K562 (cell line): ENCODE data around the gene CCDC194. TPM values are rescaled to one million over a fixed set of nuclear protein-coding genes. Genes with fewer than 3 reads are reported as not detected.

Experiments
- ARID1B ChIP-seq: fragments of 450-650 bp; IDR thresholded peaks from 2 replicates; pipeline ENCODE4 v1.6.1; 2016; ENCODE audit warnings: antibody characterized with exemption, mild to moderate bottlenecking, inconsistent platforms
- CEBPZ ChIP-seq: fragments of 150-350 bp; IDR thresholded peaks from 2 replicates; pipeline ENCODE4 v1.6.1; 2014; ENCODE audit warnings: low read depth, mild to moderate bottlenecking, low read length, borderline replicate concordance
- CGGBP1 ChIP-seq: fragments of 250-450 bp; sonication (Bioruptor Pico); IDR thresholded peaks from 2 replicates; pipeline ENCODE4 v1.9.0; 2021; ENCODE audit warnings: mild to moderate bottlenecking
- E2F1 ChIP-seq: sonication (generic); formaldehyde crosslinking; IDR thresholded peaks from 2 replicates; pipeline ENCODE4 v1.8.1; 2023; ENCODE audit warnings: mild to moderate bottlenecking, missing genetic modification reagents, moderate library complexity
- FOS ChIP-seq: IDR thresholded peaks from 3 replicates; pipeline ENCODE4 v1.6.1; 2011; ENCODE audit not compliant: insufficient read length; ENCODE audit errors: extremely low read depth
- GTF2B ChIP-seq: IDR thresholded peaks from 2 replicates; pipeline ENCODE4 v1.6.1; 2011; ENCODE audit not compliant: insufficient read length; ENCODE audit errors: extremely low read depth
- MAFG ChIP-seq: fragments of 450-650 bp; conservative IDR thresholded peaks from 2 replicates; pipeline ENCODE4 v1.6.1; 2016; ENCODE audit warnings: missing genetic modification characterization, missing compliant biosample characterization
- MAZ ChIP-seq, 2 experiments: fragments of 450-650 bp in 1 of 2; sonication (generic) in 1 of 2; formaldehyde crosslinking; IDR thresholded peaks in 1 of 2; conservative IDR thresholded peaks in 1 of 2; 2 replicates each; pipeline versions ENCODE4 v1.4.0 to v1.5.0; 2020; ENCODE audit warnings: mild to moderate bottlenecking in 1 of 2, missing genetic modification reagents in 1 of 2
- NR2C1 ChIP-seq, 2 experiments: fragments of 450-650 bp; IDR thresholded peaks; 2 replicates each; pipeline ENCODE4 v1.6.1; 2017; ENCODE audit warnings: mild to moderate bottlenecking in 2 of 2, antibody characterized with exemption in 1 of 2, inconsistent platforms in 1 of 2, missing compliant biosample characterization in 1 of 2, missing genetic modification characterization in 1 of 2
- POLR2B ChIP-seq: fragments of 450-650 bp; IDR thresholded peaks from 2 replicates; pipeline ENCODE4 v1.6.1; 2018; ENCODE audit warnings: low read depth; ENCODE audit not compliant: partially characterized antibody
- PREB ChIP-seq: sonication (generic); formaldehyde crosslinking; IDR thresholded peaks from 2 replicates; pipeline ENCODE4 v1.8.1; 2023; ENCODE audit warnings: mild to moderate bottlenecking, missing genetic modification reagents
- RFX5 ChIP-seq: IDR thresholded peaks from 2 replicates; pipeline ENCODE4 v1.6.1; 2011; ENCODE audit warnings: low read depth, mild to moderate bottlenecking, improper control_type of control experiment, low read length
- SIRT6 ChIP-seq: IDR thresholded peaks from one replicate; pipeline ENCODE4 v1.6.1; 2012; ENCODE audit warnings: low read depth, mild to moderate bottlenecking, control low read depth, inconsistent platforms, low read length, moderate library complexity
- STAT5A ChIP-seq: IDR thresholded peaks from 2 replicates; pipeline ENCODE4 v1.6.1; 2012; ENCODE audit warnings: low read length, inconsistent platforms, borderline replicate concordance
- SUPT5H ChIP-seq: fragments of 450-650 bp; IDR thresholded peaks from 2 replicates; pipeline ENCODE4 v1.6.1; 2016
- TRIM24 ChIP-seq, 2 experiments: fragments of 450-650 bp; IDR thresholded peaks; 2 replicates each; pipeline ENCODE4 v1.6.1; 2016
- ZFP1 ChIP-seq: fragments of 450-650 bp; formaldehyde crosslinking; IDR thresholded peaks from 2 replicates; pipeline ENCODE4 v1.4.0; 2020; ENCODE audit warnings: mild to moderate bottlenecking, mixed read lengths
- ZNF146 ChIP-seq: IDR thresholded peaks from one replicate; pipeline ENCODE4 v1.6.1; 2018; ENCODE audit warnings: missing compliant biosample characterization; ENCODE audit not compliant: unreplicated experiment
- ZNF165 ChIP-seq: fragments of 250-450 bp; sonication (Bioruptor Pico); IDR thresholded peaks from 2 replicates; pipeline ENCODE4 v1.4.0; 2020; ENCODE audit warnings: borderline replicate concordance
- ZNF449 ChIP-seq: fragments of 250-450 bp; sonication (Bioruptor Pico); IDR thresholded peaks from 2 replicates; pipeline ENCODE4 v1.8.0; 2022; ENCODE audit warnings: moderate library complexity, mild to moderate bottlenecking, inconsistent platforms
- polyA plus RNA-seq, 8 experiments: library from polyadenylated mRNA; depleted of rRNA in 4 of 8; stranded (reverse) in 5 of 8; unstranded in 3 of 8; fragments of >200 nt; fragmentation: Nextera tagmentation in 2 of 8; fragmentation: Illumina TruSeq in 1 of 8; extraction: Ambion mirVana in 2 of 8; extraction: Trizol in 1 of 8; gene quantifications; 2 replicates each; pipeline versions ENCODE4 v1.2.1 to v1.2.3, GENCODE V29; 2011 to 2014; ENCODE audit warnings: inconsistent platforms in 1 of 8, missing spikeins in 1 of 8
- total RNA-seq, 7 experiments: library from RNA; depleted of rRNA in 6 of 7; stranded (reverse); fragments of >200 nt in 6 of 7; fragmentation: Illumina TruSeq in 2 of 7; extraction: Trizol in 2 of 7; gene quantifications; 2 replicates each; pipeline versions ENCODE4 v1.2.1 to v1.2.3, GENCODE V29; 2011 to 2021; ENCODE audit warnings: low replicate concordance in 1 of 7

CCDC194 gene
- total and polyA plus RNA-seq, 9 of the 15 experiments (the other 6 are each of a cell fraction or from before 2014, with no cell fraction given), result 0.13 to 1.3 (median 0.39) TPM; not detected in 3

GRCh38 chr19:17351815-17352435 is 42.1 kb downstream of the CCDC194 start (continued):
- no peak for TF ChIP-seq CGGBP1 (CRISPR knock-in tag)
- no peak for TF ChIP-seq MAFG (tag)
- peak in 1 of 2 experiments; percentile 54; a peak in 2 of 4 replicates for TF ChIP-seq TRIM24 (IDR thresholded peaks at IDR 0.05)
- no peak for TF ChIP-seq ZNF146
- TF ChIP-seq RFX5, result no peak
- no peak for TF ChIP-seq SUPT5H
- TF ChIP-seq ZNF165 (CRISPR knock-in tag), result no peak
- TF ChIP-seq ARID1B, result no peak
- TF ChIP-seq FOS, result no peak
- no peak for TF ChIP-seq SIRT6
- no peak for TF ChIP-seq GTF2B
- no peak for TF ChIP-seq E2F1 (CRISPR knock-in tag)
- no peak for TF ChIP-seq ZFP1 (CRISPR knock-in tag)
- no peak for TF ChIP-seq CEBPZ
- no peak for TF ChIP-seq ZNF449 (CRISPR knock-in tag)
- no peak for TF ChIP-seq NR2C1 (IDR thresholded peaks at IDR 0.05)
- TF ChIP-seq NR2C1 (tag; IDR thresholded peaks at IDR 0.05), result no peak
- no peak for TF ChIP-seq PREB (CRISPR knock-in tag)
- no peak for TF ChIP-seq STAT5A
- no peak for TF ChIP-seq POLR2B
- no peak for TF ChIP-seq MAZ (CRISPR knock-in tag; conservative IDR thresholded peaks at IDR 0.05 in 1 of 2, IDR thresholded peaks at IDR 0.05 in 1 of 2)
